NT2/D1 (cell line): ENCODE data around the gene HJURP.

Experiments
- DNase-seq: peaks from one replicate; pipeline ENCODE4 v3.0.0-alpha.2; 2011; ENCODE audit warnings: low read depth, low spot score
- H3K27me3 ChIP-seq: 2 replicates; pipeline ENCODE4 v1.6.0; 2011; ENCODE audit warnings: mild to moderate bottlenecking; ENCODE audit not compliant: insufficient read length, insufficient read depth
- H3K36me3 ChIP-seq: 2 replicates; pipeline ENCODE4 v1.6.1; 2011; ENCODE audit warnings: mild to moderate bottlenecking, low read length, mixed read lengths; ENCODE audit not compliant: insufficient read depth, insufficient read length
- H3K4me1 ChIP-seq: 2 replicates; pipeline ENCODE4 v1.5.1; 2011; ENCODE audit not compliant: insufficient read depth, insufficient read length
- H3K4me3 ChIP-seq: 2 replicates; pipeline ENCODE4 v1.5.1; 2011; ENCODE audit warnings: low read depth; ENCODE audit not compliant: insufficient read length
- H3K9ac ChIP-seq: 2 replicates; pipeline ENCODE4 v1.6.0; 2011; ENCODE audit warnings: low read depth; ENCODE audit not compliant: insufficient read length
- H3K9me3 ChIP-seq: 2 replicates; pipeline ENCODE4 v1.5.1; 2011; ENCODE audit warnings: mild to moderate bottlenecking, low read length; ENCODE audit not compliant: insufficient read depth
- SUZ12 ChIP-seq: IDR thresholded peaks from 2 replicates; pipeline ENCODE4 v1.6.1; 2011; ENCODE audit not compliant: insufficient read length, insufficient read depth; ENCODE audit errors: extremely low read depth
- YY1 ChIP-seq: IDR thresholded peaks from 2 replicates; pipeline ENCODE4 v1.6.1; 2011; ENCODE audit not compliant: insufficient read length, insufficient read depth
- ZNF274 ChIP-seq: IDR thresholded peaks from 2 replicates; pipeline ENCODE4 v1.6.1; 2011; ENCODE audit warnings: mild to moderate bottlenecking, low read depth, low read length

The HJURP gene

DNA sequence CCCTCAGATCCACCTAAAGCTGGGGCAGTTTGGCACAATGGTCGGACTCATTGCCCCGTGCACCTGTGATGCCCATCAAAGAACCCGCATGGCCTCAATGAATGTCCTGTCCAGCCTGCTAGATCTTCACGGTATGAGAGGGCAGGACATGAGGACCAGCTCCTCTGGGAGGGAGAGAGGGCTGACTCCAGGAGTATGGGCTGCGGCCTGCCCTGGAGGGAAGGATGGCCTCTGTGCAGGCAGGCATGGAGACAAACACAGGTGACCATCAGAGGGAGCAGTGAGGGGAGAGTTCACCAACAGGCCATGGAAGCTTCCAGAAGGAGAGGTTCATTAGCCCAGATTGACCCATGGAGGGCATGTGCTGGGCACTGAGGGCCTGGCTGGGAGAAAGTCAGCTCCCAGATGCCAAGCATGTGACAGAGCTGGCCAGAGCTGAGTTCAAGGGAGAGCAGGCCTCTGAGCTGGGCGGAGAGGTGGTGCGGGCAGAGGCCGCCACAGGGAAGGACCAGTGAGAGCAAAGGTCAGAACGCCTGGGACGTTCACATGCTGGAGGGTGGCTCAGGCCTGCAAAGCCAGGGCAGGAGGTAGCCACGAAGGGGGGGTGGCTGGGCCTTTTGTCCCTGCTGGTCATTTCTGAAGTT, 36.2 kb downstream of the HJURP start:
- TF ChIP-seq YY1, result no peak
- no peak for TF ChIP-seq ZNF274
- TF ChIP-seq SUZ12, result no peak
- H3K9ac ChIP-seq, result no peak overlapping the region
- H3K9me3 ChIP-seq, result no peaks in the 10 kb centered on the region
- H3K27me3 ChIP-seq, result peaks cover 2% of the 10 kb centered on the region
- H3K4me3 ChIP-seq, result no peak overlapping the region
- DNase-seq, result no peak
- H3K36me3 ChIP-seq, result no peaks in the 10 kb centered on the region
- H3K4me1 ChIP-seq, result peaks cover 7% of the 10 kb centered on the region

DNA sequence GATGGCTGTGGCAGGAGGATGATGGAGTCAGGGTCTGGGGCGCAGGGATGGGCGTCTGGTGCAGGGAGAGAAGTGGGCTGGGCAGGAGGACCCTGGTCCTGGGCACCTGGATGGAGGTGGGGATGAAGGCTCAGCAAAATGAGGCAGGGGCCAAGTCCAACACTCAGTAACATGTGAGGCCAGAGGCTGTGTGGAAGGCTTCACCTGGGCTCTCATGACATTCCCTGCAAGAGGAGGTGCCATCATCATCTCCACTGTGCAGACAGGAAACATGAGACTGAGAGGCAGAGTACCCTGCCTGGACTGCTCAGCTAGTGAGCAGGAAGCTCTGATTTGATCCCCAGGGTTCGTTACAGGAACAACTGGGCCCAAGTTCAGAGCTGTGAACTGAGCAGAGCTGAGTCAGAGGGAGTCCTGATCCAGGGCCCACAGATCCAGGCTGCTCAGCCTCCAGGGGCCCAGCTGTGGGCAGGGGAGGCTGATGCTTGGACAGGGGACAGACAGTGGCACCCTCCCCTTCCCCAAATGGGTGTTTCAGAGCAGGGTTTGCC, 36.9 kb downstream of the HJURP start:
- TF ChIP-seq YY1, result no peak
- TF ChIP-seq SUZ12, result no peak
- TF ChIP-seq ZNF274, result no peak
- peaks cover 2% of the 10 kb centered on the region for H3K27me3 ChIP-seq
- no peak overlapping the region for H3K9ac ChIP-seq
- H3K36me3 ChIP-seq, result no peaks in the 10 kb centered on the region
- no peaks in the 10 kb centered on the region for H3K9me3 ChIP-seq
- DNase-seq, result no peak
- no peak overlapping the region for H3K4me3 ChIP-seq
- peaks cover 1% of the 10 kb centered on the region for H3K4me1 ChIP-seq

- TF ChIP-seq ZNF274 (no peak), YY1 (no peak), SUZ12 (no peak)
- Histone ChIP-seq H3K4me1 (no peaks in the 10 kb centered on the region), H3K36me3 (no peaks in the 10 kb centered on the region), H3K27me3 (peaks cover 2% of the 10 kb centered on the region), H3K9ac (no peak overlapping the region), H3K4me3 (no peak overlapping the region), H3K9me3 (no peaks in the 10 kb centered on the region)
- DNase-seq, result no peak
Measured at GRCh38 chr2:233816771-233817170, 37.6 kb downstream of the HJURP start.

DNA sequence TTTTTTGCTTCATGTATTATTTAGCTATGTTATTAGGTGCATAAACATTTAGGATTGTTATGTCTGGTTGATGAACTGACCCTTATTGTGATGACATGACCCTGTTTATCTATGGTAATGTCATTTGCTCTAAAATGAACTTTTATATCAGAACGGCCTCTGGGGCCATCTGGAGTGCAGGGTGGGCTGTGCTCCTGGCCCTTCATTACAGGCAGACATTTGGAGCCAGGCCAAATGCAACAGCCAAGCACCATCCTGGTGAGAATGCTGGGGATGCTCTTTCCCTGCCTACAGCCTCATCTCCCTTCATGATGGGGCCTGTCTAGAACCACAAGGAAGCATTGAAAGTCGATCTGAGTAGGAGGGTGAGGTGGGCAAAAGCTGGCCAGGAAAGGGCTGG, 38.0 kb downstream of the HJURP start:
- H3K9ac ChIP-seq, result no peak overlapping the region
- peaks cover 2% of the 10 kb centered on the region for H3K27me3 ChIP-seq
- no peaks in the 10 kb centered on the region for H3K9me3 ChIP-seq
- no peaks in the 10 kb centered on the region for H3K36me3 ChIP-seq
- no peak overlapping the region for H3K4me3 ChIP-seq
- no peak for DNase-seq
- H3K4me1 ChIP-seq, result no peaks in the 10 kb centered on the region
- TF ChIP-seq SUZ12 (no peak), ZNF274 (no peak), YY1 (no peak)

GRCh38 chr2:233815861-233816260, 38.5 kb downstream of the HJURP start:
- Histone ChIP-seq H3K27me3 (peaks cover 2% of the 10 kb centered on the region), H3K36me3 (no peaks in the 10 kb centered on the region), H3K4me1 (no peaks in the 10 kb centered on the region), H3K9ac (no peak overlapping the region), H3K4me3 (no peak overlapping the region), H3K9me3 (no peaks in the 10 kb centered on the region)
- DNase-seq, result no peak
- TF ChIP-seq SUZ12, result no peak
- TF ChIP-seq YY1, result no peak

GRCh38 chr2:233814056-233814835, 40.1 kb downstream of the HJURP start:
- TF ChIP-seq YY1, result no peak
- TF ChIP-seq SUZ12, result no peak
- no peak for TF ChIP-seq ZNF274
- Histone ChIP-seq H3K9ac (no peak overlapping the region), H3K4me3 (no peak overlapping the region), H3K9me3 (no peaks in the 10 kb centered on the region), H3K27me3 (peaks cover 2% of the 10 kb centered on the region), H3K36me3 (no peaks in the 10 kb centered on the region), H3K4me1 (no peaks in the 10 kb centered on the region)
- DNase-seq, result no peak

- Histone ChIP-seq H3K36me3 (no peaks in the 10 kb centered on the region), H3K4me1 (no peaks in the 10 kb centered on the region), H3K9me3 (no peaks in the 10 kb centered on the region), H3K9ac (no peak overlapping the region), H3K4me3 (no peak overlapping the region), H3K27me3 (no peaks in the 10 kb centered on the region)
- TF ChIP-seq YY1 (no peak), ZNF274 (no peak)
- no peak for DNase-seq
Measured at GRCh38 chr2:233813236-233814055, 40.9 kb downstream of the HJURP start.
